Liver (tissue), 3 donors: ENCODE measurements around the gene NEUROD1.

Source experiments
- CTCF ChIP-seq: fragments of 150-350 bp; IDR thresholded peaks from 2 replicates; pipeline ENCODE4 v1.5.1; 2017; ENCODE audit warnings: improper control_type of control experiment, low read depth, low read length; ENCODE audit not compliant: missing input control
- EGR1 ChIP-seq, 2 donors: IDR thresholded peaks; 2 replicates each; pipeline ENCODE4 v1.6.1; 2016 to 2018; ENCODE audit warnings: antibody characterized with exemption in 2 of 2, low read depth in 2 of 2
- FOXA2 ChIP-seq: IDR thresholded peaks from 2 replicates; pipeline ENCODE4 v1.6.1; 2016; ENCODE audit warnings: antibody characterized with exemption
- GABPA ChIP-seq, 2 donors: IDR thresholded peaks in 1 of 2; conservative IDR thresholded peaks in 1 of 2; 2 replicates each; pipeline ENCODE4 v1.6.1; 2016; ENCODE audit warnings: antibody characterized with exemption in 2 of 2, mild to moderate bottlenecking in 1 of 2, moderate library complexity in 1 of 2
- HNF4A ChIP-seq, 2 donors: conservative IDR thresholded peaks; 2 replicates each; pipeline ENCODE4 v1.6.1; 2016; ENCODE audit warnings: antibody characterized with exemption in 2 of 2, mild to moderate bottlenecking in 2 of 2
- JUND ChIP-seq, 2 donors: IDR thresholded peaks; 2 replicates each; pipeline ENCODE4 v1.6.1; 2016; ENCODE audit warnings: antibody characterized with exemption in 2 of 2
- MAX ChIP-seq: IDR thresholded peaks from 2 replicates; pipeline ENCODE4 v1.6.1; 2016; ENCODE audit warnings: antibody characterized with exemption
- RAD21 ChIP-seq, 2 donors: IDR thresholded peaks; 2 replicates each; pipeline ENCODE4 v1.6.1; 2016; ENCODE audit warnings: antibody characterized with exemption in 2 of 2, mild to moderate bottlenecking in 2 of 2
- REST ChIP-seq: IDR thresholded peaks from 2 replicates; pipeline ENCODE4 v1.6.1; 2016; ENCODE audit warnings: antibody characterized with exemption, mild to moderate bottlenecking
- SP1 ChIP-seq: IDR thresholded peaks from 2 replicates; pipeline ENCODE4 v1.6.1; 2018; ENCODE audit warnings: antibody characterized with exemption, mild to moderate bottlenecking
- TAF1 ChIP-seq: conservative IDR thresholded peaks from 2 replicates; pipeline ENCODE4 v1.6.1; 2016; ENCODE audit warnings: antibody characterized with exemption, mild to moderate bottlenecking
- YY1 ChIP-seq: IDR thresholded peaks from 2 replicates; pipeline ENCODE4 v1.6.1; 2016; ENCODE audit warnings: antibody characterized with exemption, mild to moderate bottlenecking
- donor health status: healthy.
- donor health status: healthy.

- no peak for TF ChIP-seq CTCF
- peak; percentile 100 for TF ChIP-seq REST
- TF ChIP-seq TAF1, result no peak
- TF ChIP-seq YY1, result no peak
- no peak for TF ChIP-seq EGR1 (IDR thresholded peaks at IDR 0.05; ENCODE audit: low read depth in 2 of 2)
- TF ChIP-seq SP1, result no peak
- TF ChIP-seq RAD21 (IDR thresholded peaks at IDR 0.05), result no peak
- TF ChIP-seq JUND (IDR thresholded peaks at IDR 0.05), result no peak
- TF ChIP-seq FOXA2, result no peak
- TF ChIP-seq HNF4A (conservative IDR thresholded peaks at IDR 0.05), result no peak
- TF ChIP-seq GABPA (IDR thresholded peaks at IDR 0.05 in 1 of 2, conservative IDR thresholded peaks at IDR 0.05 in 1 of 2), result no peak
- no peak for TF ChIP-seq MAX
Measured at GRCh38 chr2:181677912-181678586, 2.3 kb downstream of the NEUROD1 start.
